ENCODE data around the gene CRYBA2.

Gene CRYBA2

GRCh38 chr2:218956039-218956438 is 37.2 kb downstream of the CRYBA2 start:
- DNase-seq (ENCODE audit: low read depth), result no peak

- DNase-seq (ENCODE audit: low read depth), result no peak
Measured at GRCh38 chr2:218954541-218955300, 38.5 kb downstream of the CRYBA2 start.

GRCh38 chr2:218953366-218953954 is 39.8 kb downstream of the CRYBA2 start:
- no peak for DNase-seq (ENCODE audit: low read depth)

GRCh38 chr2:218952160-218952559 is 41.1 kb downstream of the CRYBA2 start:
- no peak for DNase-seq (ENCODE audit: low read depth)

GRCh38 chr2:218946621-218947020 is 46.6 kb downstream of the CRYBA2 start:
- no peak for DNase-seq (ENCODE audit: low read depth)

- DNase-seq (ENCODE audit: low read depth), result no peak
Measured at GRCh38 chr2:218944759-218945404, 48.3 kb downstream of the CRYBA2 start.

Data from stimulated activated CD4-positive, alpha-beta T cell treated with anti-CD3 and anti-CD28 coated beads, Interleukin-2, amount 100 ng/mL, for 4 hours (primary cell).